SJSA1 (cell line): ENCODE results near the gene STX4. TPM values are rescaled to one million over a fixed set of nuclear protein-coding genes. Genes with fewer than 3 reads are reported as not detected.
A peak's percentile ranks its signal among the peaks of the same experiment; 100 is the strongest.

Experiments used
- DNase-seq, 2 experiments: peaks; one replicate each; pipeline ENCODE4 v3.0.0-alpha.2; 2015 to 2020; ENCODE audit warnings: low spot score in 2 of 2, low read depth in 1 of 2
- H3K27ac ChIP-seq: fragments of 250-450 bp; sonication (Bioruptor Pico); 2 replicates; pipeline ENCODE4 v1.5.1; 2020; ENCODE audit warnings: mild to moderate bottlenecking, moderate library complexity
- H3K27me3 ChIP-seq: fragments of 250-450 bp; sonication (Bioruptor Pico); replicated peaks from 2 replicates; pipeline ENCODE4 v1.5.1; 2020; ENCODE audit warnings: mild to moderate bottlenecking, moderate library complexity
- H3K36me3 ChIP-seq: fragments of 250-450 bp; sonication (Bioruptor Pico); 2 replicates; pipeline ENCODE4 v1.5.1; 2020; ENCODE audit warnings: mild to moderate bottlenecking
- H3K4me1 ChIP-seq: fragments of 250-450 bp; sonication (Bioruptor Pico); replicated peaks from 2 replicates; pipeline ENCODE4 v1.6.1; 2021; ENCODE audit warnings: mild to moderate bottlenecking
- H3K4me3 ChIP-seq: fragments of 250-450 bp; sonication (Bioruptor Pico); 2 replicates; pipeline ENCODE4 v1.5.1; 2020; ENCODE audit warnings: mild to moderate bottlenecking
- H3K9me3 ChIP-seq: fragments of 250-450 bp; sonication (Bioruptor Pico); replicated peaks from 2 replicates; pipeline ENCODE4 v1.5.1; 2020; ENCODE audit warnings: mild to moderate bottlenecking
- total RNA-seq: library from RNA; depleted of rRNA; stranded (reverse); fragments of >200 nt; shearing (Covaris generic); gene quantifications from 2 replicates; pipeline ENCODE4 v1.2.3, GENCODE V29; 2014

The STX4 gene
- total RNA-seq, 1 experiment from 2014 or later, result 11.8 TPM

- H3K9me3 ChIP-seq, result no peaks in the 10 kb centered on the region
- peaks cover 9% of the 10 kb centered on the region for H3K4me1 ChIP-seq
- no peaks in the 10 kb centered on the region for H3K36me3 ChIP-seq
- H3K27ac ChIP-seq, result no peak overlapping the region
- H3K27me3 ChIP-seq, result no peaks in the 10 kb centered on the region
- no peak overlapping the region for H3K4me3 ChIP-seq
- peak; percentile 49 to 69 for DNase-seq
Observed at GRCh38 chr16:31052114-31052513, 18.8 kb downstream of the STX4 start.

GRCh38 chr16:31055613-31056012, 22.3 kb downstream of the STX4 start:
- no peak for DNase-seq
- H3K27ac ChIP-seq, result no peak overlapping the region
- no peak overlapping the region for H3K4me3 ChIP-seq
- H3K27me3 ChIP-seq, result no peaks in the 10 kb centered on the region
- no peaks in the 10 kb centered on the region for H3K9me3 ChIP-seq
- peaks cover 17% of the 10 kb centered on the region for H3K36me3 ChIP-seq
- peaks cover 9% of the 10 kb centered on the region for H3K4me1 ChIP-seq

GRCh38 chr16:31061126-31061812, 27.9 kb downstream of the STX4 start:
- no peak overlapping the region for H3K27ac ChIP-seq
- H3K36me3 ChIP-seq, result peaks cover 52% of the 10 kb centered on the region
- no peak overlapping the region for H3K4me3 ChIP-seq
- H3K9me3 ChIP-seq, result no peaks in the 10 kb centered on the region
- H3K27me3 ChIP-seq, result no peaks in the 10 kb centered on the region
- DNase-seq, result no peak
- H3K4me1 ChIP-seq, result peaks cover 10% of the 10 kb centered on the region

- Histone ChIP-seq H3K4me3 (no peak overlapping the region), H3K27ac (no peak overlapping the region), H3K4me1 (peaks cover 10% of the 10 kb centered on the region), H3K36me3 (peaks cover 52% of the 10 kb centered on the region), H3K27me3 (no peaks in the 10 kb centered on the region), H3K9me3 (no peaks in the 10 kb centered on the region)
- DNase-seq, result no peak
Observed at GRCh38 chr16:31061813-31062440, 28.6 kb downstream of the STX4 start.

GRCh38 chr16:31063495-31063842, 30.1 kb downstream of the STX4 start:
- Histone ChIP-seq H3K27ac (no peak overlapping the region), H3K4me1 (peaks cover 10% of the 10 kb centered on the region), H3K4me3 (no peak overlapping the region), H3K9me3 (no peaks in the 10 kb centered on the region), H3K36me3 (peaks cover 51% of the 10 kb centered on the region), H3K27me3 (no peaks in the 10 kb centered on the region)
- DNase-seq, result no peak

- Histone ChIP-seq H3K4me3 (no peak overlapping the region), H3K9me3 (no peaks in the 10 kb centered on the region), H3K27ac (no peak overlapping the region), H3K4me1 (peaks cover 10% of the 10 kb centered on the region), H3K36me3 (peaks cover 48% of the 10 kb centered on the region), H3K27me3 (no peaks in the 10 kb centered on the region)
- no peak for DNase-seq
Observed at GRCh38 chr16:31063843-31064611, 30.7 kb downstream of the STX4 start.

GRCh38 chr16:31064882-31065461, 31.6 kb downstream of the STX4 start:
- Histone ChIP-seq H3K4me3 (no peak overlapping the region), H3K9me3 (no peaks in the 10 kb centered on the region), H3K4me1 (peaks cover 10% of the 10 kb centered on the region), H3K36me3 (peaks cover 44% of the 10 kb centered on the region), H3K27ac (peak overlapping the region; percentile 48), H3K27me3 (no peaks in the 10 kb centered on the region)
- DNase-seq, result peak; percentile 29 to 56

GRCh38 chr16:31067342-31067741, 34.0 kb downstream of the STX4 start:
- Histone ChIP-seq H3K4me3 (no peak overlapping the region), H3K27ac (no peak overlapping the region), H3K36me3 (peaks cover 22% of the 10 kb centered on the region), H3K9me3 (no peaks in the 10 kb centered on the region), H3K27me3 (no peaks in the 10 kb centered on the region), H3K4me1 (peaks cover 19% of the 10 kb centered on the region)
- DNase-seq, result no peak

GRCh38 chr16:31071861-31072260, 38.5 kb downstream of the STX4 start:
- Histone ChIP-seq H3K27ac (no peak overlapping the region), H3K4me1 (peaks cover 17% of the 10 kb centered on the region), H3K4me3 (peak overlapping the region; percentile 86), H3K27me3 (no peaks in the 10 kb centered on the region), H3K36me3 (peaks cover 35% of the 10 kb centered on the region), H3K9me3 (no peaks in the 10 kb centered on the region)
- DNase-seq, result no peak

- Histone ChIP-seq H3K36me3 (peaks cover 40% of the 10 kb centered on the region), H3K4me1 (peaks cover 17% of the 10 kb centered on the region), H3K27me3 (no peaks in the 10 kb centered on the region), H3K9me3 (no peaks in the 10 kb centered on the region), H3K4me3 (peak overlapping the region; percentile 86), H3K27ac (peak overlapping the region; percentile 80)
- DNase-seq, result peak in 1 of 2 experiments; percentile 46
Observed at GRCh38 chr16:31072540-31073141, 39.3 kb downstream of the STX4 start.

GRCh38 chr16:31073142-31073969, 40.0 kb downstream of the STX4 start:
- Histone ChIP-seq H3K27me3 (no peaks in the 10 kb centered on the region), H3K4me1 (peaks cover 17% of the 10 kb centered on the region), H3K36me3 (peaks cover 46% of the 10 kb centered on the region), H3K27ac (peak overlapping the region; percentile 80), H3K9me3 (no peaks in the 10 kb centered on the region), H3K4me3 (peak overlapping the region; percentile 86)
- peak; percentile 95 to 96 for DNase-seq

- Histone ChIP-seq H3K27ac (peak within 1 kb of the TSS; percentile 80), H3K36me3 (peaks cover 55% of the 10 kb centered on the region)
- peak; percentile 95 to 99 for DNase-seq
Observed at GRCh38 chr16:31073970-31074813, 40.8 kb downstream of the STX4 start, which contains the start of the genes ZNF646 and ZNF668. Gene ZNF646 (plus strand): TSS chr16:31074422. CDS start chr16:31076325, 1,903 bp downstream. Gene ZNF668 (minus strand): TSS chr16:31074240. CDS start chr16:31064459, 9,781 bp downstream.

More at GRCh38 chr16:31073970-31074813, 40.8 kb downstream of the STX4 start, which contains the start of the genes ZNF646 and ZNF668:
- Histone ChIP-seq H3K4me3 (peak within 1 kb of the TSS; percentile 86), H3K27me3 (no peaks in the 10 kb centered on the region), H3K9me3 (no peaks in the 10 kb centered on the region), H3K4me1 (peaks cover 17% of the 10 kb centered on the region)
